K562 (cell line): ENCODE measurements around the gene LMBR1. TPM values are rescaled to one million over a fixed set of nuclear protein-coding genes. Genes with fewer than 3 reads are reported as not detected.

Experiments used
- ATAC-seq: fragments of 200-7000 bp; cut with Tn5 transposase; 3 replicates; pipeline ENCODE4 v1.9.1; 2020; ENCODE audit warnings: moderate library complexity
- BruUV-seq: library from RNA; stranded (reverse); fragments of 400-500 nt; replicated peaks from 2 replicates; lab custom pipeline; 2021; lab: Mats Ljungman, UMichigan
- CTCF ChIA-PET: fragments of 300-600 bp; formaldehyde crosslinking; extraction: SDS; loops from one replicate; lab custom pipeline; 2021; ENCODE audit warnings: low intra/inter-chr PET ratio; lab: Yijun Ruan, JAX
- POLR2A ChIA-PET: fragments of 300-600, 350-650 bp; sonication (Branson Sonifier 250); formaldehyde crosslinking; extraction: SDS; loops from one replicate; lab custom pipeline; 2021; ENCODE audit warnings: antibody characterized with exemption, inconsistent platforms; lab: Yijun Ruan, JAX
- DNase-seq, 4 experiments: peaks; one replicate each; pipeline versions ENCODE4 v3.0.0 to v3.0.0-alpha.2; 2011 to 2018; ENCODE audit warnings: low spot score in 3 of 4, mixed read lengths in 3 of 4; ENCODE audit errors: extremely low read depth in 1 of 4
- FAIRE-seq: peaks from 2 replicates; lab custom pipeline; 2011; peaks lifted over from hg19 to GRCh38; lab: Jason Lieb, UNC
- H2AFZ ChIP-seq: 2 replicates; pipeline ENCODE4 v1.6.0; 2011; ENCODE audit warnings: low read depth, low read length, control low read depth, inconsistent platforms
- H3K27ac ChIP-seq: fragments of 200-600 bp; 3 replicates; pipeline ENCODE4 v1.8.0; 2011; ENCODE audit warnings: low read depth, mild to moderate bottlenecking, control low read depth, inconsistent platforms, low read length, moderate library complexity, mixed read lengths; ENCODE audit errors: extremely low read depth
- H3K27me3 ChIP-seq, 2 experiments: fragments of 300-600 bp in 1 of 2; 2 replicates in 1 of 2; 3 replicates in 1 of 2; pipeline versions ENCODE4 v1.6.0 to v1.8.0; 2011; ENCODE audit warnings: inconsistent platforms in 2 of 2, low read length in 2 of 2, mild to moderate bottlenecking in 1 of 2, mixed read lengths in 1 of 2, moderate library complexity in 1 of 2; ENCODE audit not compliant: control insufficient read depth in 2 of 2, insufficient read depth in 2 of 2
- H3K36me3 ChIP-seq: fragments of 300-600 bp; 3 replicates; pipeline ENCODE4 v1.8.0; 2011; ENCODE audit warnings: mild to moderate bottlenecking, low read length, inconsistent platforms; ENCODE audit not compliant: control insufficient read depth, insufficient read depth
- H3K4me1 ChIP-seq, 2 experiments: fragments of 200-600 bp in 1 of 2; replicated peaks in 1 of 2; 2 replicates in 1 of 2; 3 replicates in 1 of 2; pipeline versions ENCODE4 v1.5.1 to v1.8.0; 2011; ENCODE audit warnings: inconsistent platforms in 2 of 2, low read length in 2 of 2, mild to moderate bottlenecking in 1 of 2, mixed read lengths in 1 of 2, moderate library complexity in 1 of 2; ENCODE audit not compliant: control insufficient read depth in 2 of 2, insufficient read depth in 2 of 2
- H3K4me2 ChIP-seq: 2 replicates; pipeline ENCODE4 v1.6.1; 2011; ENCODE audit warnings: low read length, control low read depth, inconsistent platforms, mixed read lengths; ENCODE audit not compliant: insufficient read depth
- H3K4me3 ChIP-seq: fragments of 200-600 bp; sonication (generic), shearing (Covaris generic); 2 replicates; pipeline ENCODE4 v1.5.1; 2016; ENCODE audit warnings: control low read depth, inconsistent platforms
- H3K79me2 ChIP-seq: fragments of 200-600 bp; 3 replicates; pipeline ENCODE4 v1.8.0; 2011; ENCODE audit warnings: low read length, inconsistent platforms; ENCODE audit not compliant: control insufficient read depth, insufficient read depth
- H3K9ac ChIP-seq, 2 experiments: 2 replicates each; pipeline versions ENCODE4 v1.6.0 to v1.6.1; 2011; ENCODE audit warnings: low read depth in 2 of 2, low read length in 2 of 2, control low read depth in 1 of 2, inconsistent platforms in 1 of 2, mild to moderate bottlenecking in 1 of 2, mixed read lengths in 1 of 2; ENCODE audit not compliant: insufficient read depth in 1 of 2
- H3K9me1 ChIP-seq: one replicate; pipeline ENCODE4 v1.6.0; 2011; ENCODE audit warnings: inconsistent platforms, mild to moderate bottlenecking, low read length, moderate library complexity; ENCODE audit not compliant: control insufficient read depth, insufficient read depth
- H3K9me3 ChIP-seq: replicated peaks from 2 replicates; pipeline ENCODE4 v1.5.1; 2011; ENCODE audit warnings: low read depth, low read length, inconsistent platforms; ENCODE audit not compliant: control insufficient read depth, insufficient read depth
- H4K20me1 ChIP-seq: replicated peaks from 2 replicates; pipeline ENCODE4 v1.6.1; 2011; ENCODE audit warnings: low read length, inconsistent platforms, mixed read lengths; ENCODE audit not compliant: control insufficient read depth, insufficient read depth
- ASH1L ChIP-seq: fragments of 450-650 bp; IDR thresholded peaks from 2 replicates; pipeline ENCODE4 v1.6.1; 2018; ENCODE audit warnings: borderline replicate concordance, mild to moderate bottlenecking, low read depth; ENCODE audit not compliant: partially characterized antibody
- CEBPG ChIP-seq, 3 experiments: fragments of 200-800 bp in 1 of 3; sonication (Bioruptor generic) in 1 of 3; sonication (generic) in 1 of 3; formaldehyde crosslinking in 1 of 3; IDR thresholded peaks in 2 of 3; conservative IDR thresholded peaks in 1 of 3; 2 replicates each; pipeline versions ENCODE4 v1.6.1 to v1.8.0; 2016 to 2022; ENCODE audit warnings: missing compliant biosample characterization in 2 of 3, missing genetic modification characterization in 2 of 3, mild to moderate bottlenecking in 1 of 3, missing genetic modification reagents in 1 of 3
- CREM ChIP-seq: IDR thresholded peaks from 2 replicates; pipeline ENCODE4 v1.6.1; 2014; ENCODE audit warnings: antibody characterized with exemption, low read depth
- ELF1 ChIP-seq: fragments of 200-800 bp; sonication (Bioruptor generic); IDR thresholded peaks from 2 replicates; pipeline ENCODE4 v1.6.1; 2016; ENCODE audit warnings: missing genetic modification characterization, missing compliant biosample characterization
- EP400 ChIP-seq: fragments of 450-650 bp; IDR thresholded peaks from 2 replicates; pipeline ENCODE4 v1.6.1; 2017; ENCODE audit warnings: antibody characterized with exemption, mild to moderate bottlenecking, moderate library complexity
- HMGN3 ChIP-seq: IDR thresholded peaks from 2 replicates; pipeline ENCODE4 v1.6.1; 2011; ENCODE audit warnings: borderline replicate concordance, low read depth, mild to moderate bottlenecking, mixed read lengths, low read length; ENCODE audit not compliant: insufficient read length; ENCODE audit errors: extremely low read depth
- KLF16 ChIP-seq: IDR thresholded peaks from 2 replicates; pipeline ENCODE4 v1.6.1; 2016; ENCODE audit warnings: antibody characterized with exemption
- LARP7 ChIP-seq: fragments of 450-650 bp; IDR thresholded peaks from 2 replicates; pipeline ENCODE4 v1.6.1; 2016
- PHB ChIP-seq: fragments of 250-450 bp; sonication (Bioruptor Pico); IDR thresholded peaks from 2 replicates; pipeline ENCODE4 v1.5.0; 2021
- PTRF ChIP-seq: fragments of 450-650 bp; IDR thresholded peaks from 2 replicates; pipeline ENCODE4 v1.6.1; 2016; ENCODE audit warnings: mild to moderate bottlenecking, missing genetic modification characterization, missing compliant biosample characterization
- RUNX1 ChIP-seq: sonication (generic); IDR thresholded peaks from 2 replicates; pipeline ENCODE4 v1.6.1; 2016; ENCODE audit warnings: antibody characterized with exemption, low read depth
- SMARCA4 ChIP-seq: fragments of 450-650 bp; IDR thresholded peaks from 2 replicates; pipeline ENCODE4 v1.6.1; 2016
- TAF15 ChIP-seq: fragments of 200-400 bp; formaldehyde crosslinking; IDR thresholded peaks from 2 replicates; pipeline ENCODE4 v1.6.1; 2017; ENCODE audit warnings: mild to moderate bottlenecking, low read depth, low read length, moderate library complexity
- ZBTB17 ChIP-seq: fragments of 450-650 bp; formaldehyde crosslinking; IDR thresholded peaks from 2 replicates; pipeline ENCODE4 v1.4.0; 2020; ENCODE audit warnings: mild to moderate bottlenecking
- ZNF12 ChIP-seq: sonication (generic); formaldehyde crosslinking; IDR thresholded peaks from 2 replicates; pipeline ENCODE4 v1.4.0; 2020; ENCODE audit warnings: mild to moderate bottlenecking, missing genetic modification reagents
- ZNF436 ChIP-seq: fragments of 250-450, 450-650 bp; sonication (Bioruptor Pico); formaldehyde crosslinking; IDR thresholded peaks from 2 replicates; pipeline ENCODE4 v1.7.0; 2020; ENCODE audit warnings: mild to moderate bottlenecking
- WGBS: fragments of 100-300 bp; shearing (Covaris generic); methylation state at CpG from one replicate; pipeline ENCODE4 v1.1.6; 2016; ENCODE audit warnings: low coverage, mixed read lengths; ENCODE audit not compliant: insufficient coverage; ENCODE audit errors: missing lambda C conversion rate; 5-methylcytosine and 5-hydroxymethylcytosine counted together
- in situ Hi-C: fragments of 300-500 bp; cut with MboI; formaldehyde crosslinking; loops from 4 replicates; pipeline ENCODE4 v1.15.0; 2018; ENCODE audit warnings: inconsistent platforms, mixed read lengths
- intact Hi-C: fragments of 100-400 bp; cut with micrococcal nuclease; formaldehyde crosslinking; loops from 2 replicates; pipeline ENCODE4 v1.14.2; 2022
- polyA plus RNA-seq, 8 experiments: library from polyadenylated mRNA; depleted of rRNA in 4 of 8; stranded (reverse) in 5 of 8; unstranded in 3 of 8; fragments of >200 nt; fragmentation: Nextera tagmentation in 2 of 8; fragmentation: Illumina TruSeq in 1 of 8; extraction: Ambion mirVana in 2 of 8; extraction: Trizol in 1 of 8; gene quantifications; 2 replicates each; pipeline versions ENCODE4 v1.2.1 to v1.2.3, GENCODE V29; 2011 to 2014; ENCODE audit warnings: inconsistent platforms in 1 of 8, missing spikeins in 1 of 8
- total RNA-seq, 7 experiments: library from RNA; depleted of rRNA in 6 of 7; stranded (reverse); fragments of >200 nt in 6 of 7; fragmentation: Illumina TruSeq in 2 of 7; extraction: Trizol in 2 of 7; gene quantifications; 2 replicates each; pipeline versions ENCODE4 v1.2.1 to v1.2.3, GENCODE V29; 2011 to 2021; ENCODE audit warnings: low replicate concordance in 1 of 7
- TF ChIP-seq, protein P1 (sequence below), 2 experiments: IDR thresholded peaks; 2 replicates each; pipeline ENCODE4 v1.6.1; 2011; ENCODE audit warnings: borderline replicate concordance in 1 of 2, control low read depth in 1 of 2, low read depth in 1 of 2, low read length in 1 of 2, mild to moderate bottlenecking in 1 of 2, mixed read lengths in 1 of 2, moderate library complexity in 1 of 2; ENCODE audit not compliant: insufficient read depth in 1 of 2, insufficient read length in 1 of 2, poor library complexity in 1 of 2, severe bottlenecking in 1 of 2; ENCODE audit errors: extremely low read depth in 1 of 2
- TF ChIP-seq, protein P2 (sequence below): fragments of 450-650 bp; IDR thresholded peaks from 2 replicates; pipeline ENCODE4 v1.7.0; 2016; ENCODE audit warnings: borderline replicate concordance
- TF ChIP-seq, protein P3 (sequence below): sonication (generic); formaldehyde crosslinking; IDR thresholded peaks from 2 replicates; pipeline ENCODE4 v1.8.0; 2022; ENCODE audit warnings: missing genetic modification reagents, mild to moderate bottlenecking, borderline replicate concordance

Gene LMBR1
- total and polyA plus RNA-seq, 9 of the 15 experiments (the other 6 are each of a cell fraction or from before 2014, with no cell fraction given), result 7.7 to 90.0 (median 59.9) TPM

DNA sequence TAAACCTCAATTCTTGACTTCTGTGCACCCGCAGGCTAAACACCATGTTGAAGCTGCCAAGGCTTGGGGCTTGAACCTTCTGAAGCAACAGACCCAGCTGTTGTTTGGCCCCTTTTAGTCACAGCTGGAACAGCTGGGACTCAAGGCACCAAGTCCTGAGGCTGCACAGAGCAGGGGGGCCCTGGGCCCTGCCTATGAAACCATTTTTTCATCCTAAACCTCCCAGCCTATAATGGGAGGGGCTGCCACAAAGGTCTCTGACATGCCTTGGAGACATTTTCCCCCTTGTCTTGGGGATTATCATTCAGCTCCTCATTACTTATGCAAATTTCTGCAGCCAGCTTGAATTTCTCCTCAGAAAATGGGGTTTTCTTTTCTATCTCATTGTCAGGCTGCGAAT is 31.8 kb downstream of the LMBR1 start:
- in situ Hi-C loops (no loop called here), intact Hi-C loops (no loop called here)
- H3K27ac ChIP-seq, result no peak overlapping the region
- H3K4me1 ChIP-seq, result no peaks in the 10 kb centered on the region; a peak in 1 of 5 replicates
- peaks cover 60% of the 10 kb centered on the region for H3K79me2 ChIP-seq
- FAIRE-seq (no peak), ATAC-seq (no peak), DNase-seq (no peak)
- no peak overlapping the region for H3K9ac ChIP-seq
- H3K27me3 ChIP-seq, result no peaks in the 10 kb centered on the region
- H2AFZ ChIP-seq, result no peak overlapping the region
- no peak overlapping the region for H3K4me2 ChIP-seq
- H3K9me1 ChIP-seq, result no peaks in the 10 kb centered on the region
- H3K36me3 ChIP-seq, result peaks cover 24% of the 10 kb centered on the region
- WGBS, result 98% methylated on average over 2 of the region's 2 CpGs
- TF ChIP-seq ZNF436 (no peak), HMGN3 (no peak), ELF1 (tag) (no peak), EP400 (no peak), KLF16 (no peak), ZNF12 (CRISPR knock-in tag) (no peak), ZBTB17 (CRISPR knock-in tag) (no peak), ASH1L (no peak), TAF15 (no peak), SMARCA4 (no peak), PTRF (no peak), CEBPG (CRISPR knock-in tag; IDR thresholded peaks at IDR 0.05) (no peak), CEBPG (tag; conservative IDR thresholded peaks at IDR 0.05 in 1 of 2, IDR thresholded peaks at IDR 0.05 in 1 of 2) (no peak), RUNX1 (no peak), LARP7 (no peak), CREM (no peak), PHB (CRISPR knock-in tag) (no peak)
- TF ChIP-seq, protein P1, sequence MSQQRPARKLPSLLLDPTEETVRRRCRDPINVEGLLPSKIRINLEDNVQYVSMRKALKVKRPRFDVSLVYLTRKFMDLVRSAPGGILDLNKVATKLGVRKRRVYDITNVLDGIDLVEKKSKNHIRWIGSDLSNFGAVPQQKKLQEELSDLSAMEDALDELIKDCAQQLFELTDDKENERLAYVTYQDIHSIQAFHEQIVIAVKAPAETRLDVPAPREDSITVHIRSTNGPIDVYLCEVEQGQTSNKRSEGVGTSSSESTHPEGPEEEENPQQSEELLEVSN (IDR thresholded peaks at IDR 0.05; ENCODE audit: borderline replicate concordance in 1 of 2, extremely low read depth in 1 of 2, insufficient read depth in 1 of 2, insufficient read length in 1 of 2, low read depth in 1 of 2, low read length in 1 of 2, poor library complexity in 1 of 2, severe bottlenecking in 1 of 2), result no peak
- TF ChIP-seq, protein P2, sequence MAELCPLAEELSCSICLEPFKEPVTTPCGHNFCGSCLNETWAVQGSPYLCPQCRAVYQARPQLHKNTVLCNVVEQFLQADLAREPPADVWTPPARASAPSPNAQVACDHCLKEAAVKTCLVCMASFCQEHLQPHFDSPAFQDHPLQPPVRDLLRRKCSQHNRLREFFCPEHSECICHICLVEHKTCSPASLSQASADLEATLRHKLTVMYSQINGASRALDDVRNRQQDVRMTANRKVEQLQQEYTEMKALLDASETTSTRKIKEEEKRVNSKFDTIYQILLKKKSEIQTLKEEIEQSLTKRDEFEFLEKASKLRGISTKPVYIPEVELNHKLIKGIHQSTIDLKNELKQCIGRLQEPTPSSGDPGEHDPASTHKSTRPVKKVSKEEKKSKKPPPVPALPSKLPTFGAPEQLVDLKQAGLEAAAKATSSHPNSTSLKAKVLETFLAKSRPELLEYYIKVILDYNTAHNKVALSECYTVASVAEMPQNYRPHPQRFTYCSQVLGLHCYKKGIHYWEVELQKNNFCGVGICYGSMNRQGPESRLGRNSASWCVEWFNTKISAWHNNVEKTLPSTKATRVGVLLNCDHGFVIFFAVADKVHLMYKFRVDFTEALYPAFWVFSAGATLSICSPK, result no peak
- TF ChIP-seq, protein P3, sequence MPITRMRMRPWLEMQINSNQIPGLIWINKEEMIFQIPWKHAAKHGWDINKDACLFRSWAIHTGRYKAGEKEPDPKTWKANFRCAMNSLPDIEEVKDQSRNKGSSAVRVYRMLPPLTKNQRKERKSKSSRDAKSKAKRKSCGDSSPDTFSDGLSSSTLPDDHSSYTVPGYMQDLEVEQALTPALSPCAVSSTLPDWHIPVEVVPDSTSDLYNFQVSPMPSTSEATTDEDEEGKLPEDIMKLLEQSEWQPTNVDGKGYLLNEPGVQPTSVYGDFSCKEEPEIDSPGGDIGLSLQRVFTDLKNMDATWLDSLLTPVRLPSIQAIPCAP (CRISPR knock-in tag), result no peak
- no peaks in the 10 kb centered on the region for H4K20me1 ChIP-seq
- ChIA-PET CTCF (no interaction called here), POLR2A (interaction anchor here (0.6 to 0.9 kb wide), 3 partner anchors 17 to 660 kb away, joined by 3 to 4 read pairs (median 3); no protein-coding TSS in a partner anchor)
- peaks cover 10% of the 10 kb centered on the region for H3K9me3 ChIP-seq
- H3K4me3 ChIP-seq, result no peak overlapping the region
- no TSS peak for BruUV-seq
